Fibroblast of villous mesenchyme (primary cell): Measurements from ENCODE around the gene DUSP8. TPM values are rescaled to one million over a fixed set of nuclear protein-coding genes. Genes with fewer than 3 reads are reported as not detected.
A peak's percentile ranks its signal among the peaks of the same experiment; 100 is the strongest.

Experiments used
- DNase-seq: peaks from one replicate; pipeline ENCODE4 v3.0.0-alpha.2; 2010; ENCODE audit warnings: low read depth
- H3K4me3 ChIP-seq: 2 replicates; pipeline ENCODE4 v1.5.1; 2011; ENCODE audit warnings: low read depth, mild to moderate bottlenecking, low read length
- total RNA-seq: library from RNA; depleted of rRNA; stranded (reverse); fragments of >200 nt; gene quantifications from 2 replicates; pipeline ENCODE4 v1.2.3, GENCODE V29; 2012
- TF ChIP-seq, protein P1 (sequence below): IDR thresholded peaks from 2 replicates; pipeline ENCODE4 v1.5.1; 2012; ENCODE audit warnings: low read depth, mild to moderate bottlenecking, low read length; ENCODE audit not compliant: insufficient read depth

The DUSP8 gene
- total RNA-seq, 1 donor = 0.86 TPM

DNA sequence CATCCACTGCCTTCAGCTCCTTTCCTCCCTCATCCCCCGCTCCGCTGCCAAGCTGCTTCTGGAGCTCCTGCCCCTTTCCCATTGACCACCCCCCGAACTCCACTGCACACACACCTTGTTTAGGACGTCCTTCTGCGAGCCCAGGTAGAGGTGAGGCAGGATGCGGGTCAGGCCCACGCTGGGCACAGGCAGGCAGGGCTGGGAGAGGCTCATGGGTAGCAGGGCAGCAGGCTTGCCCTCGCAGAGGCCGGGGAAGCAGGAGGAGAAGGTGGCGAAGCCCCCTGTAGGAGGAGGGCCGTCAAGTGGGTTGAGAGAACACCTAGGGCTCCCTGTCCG, 13.3 kb downstream of the DUSP8 start:
- DNase-seq = no peak
- H3K4me3 ChIP-seq = no peak overlapping the region
- TF ChIP-seq, protein P1, sequence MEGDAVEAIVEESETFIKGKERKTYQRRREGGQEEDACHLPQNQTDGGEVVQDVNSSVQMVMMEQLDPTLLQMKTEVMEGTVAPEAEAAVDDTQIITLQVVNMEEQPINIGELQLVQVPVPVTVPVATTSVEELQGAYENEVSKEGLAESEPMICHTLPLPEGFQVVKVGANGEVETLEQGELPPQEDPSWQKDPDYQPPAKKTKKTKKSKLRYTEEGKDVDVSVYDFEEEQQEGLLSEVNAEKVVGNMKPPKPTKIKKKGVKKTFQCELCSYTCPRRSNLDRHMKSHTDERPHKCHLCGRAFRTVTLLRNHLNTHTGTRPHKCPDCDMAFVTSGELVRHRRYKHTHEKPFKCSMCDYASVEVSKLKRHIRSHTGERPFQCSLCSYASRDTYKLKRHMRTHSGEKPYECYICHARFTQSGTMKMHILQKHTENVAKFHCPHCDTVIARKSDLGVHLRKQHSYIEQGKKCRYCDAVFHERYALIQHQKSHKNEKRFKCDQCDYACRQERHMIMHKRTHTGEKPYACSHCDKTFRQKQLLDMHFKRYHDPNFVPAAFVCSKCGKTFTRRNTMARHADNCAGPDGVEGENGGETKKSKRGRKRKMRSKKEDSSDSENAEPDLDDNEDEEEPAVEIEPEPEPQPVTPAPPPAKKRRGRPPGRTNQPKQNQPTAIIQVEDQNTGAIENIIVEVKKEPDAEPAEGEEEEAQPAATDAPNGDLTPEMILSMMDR = no peak

GRCh38 chr11:1557904-1558774, 13.9 kb downstream of the DUSP8 start:
- DNase-seq = peak; percentile 81
- H3K4me3 ChIP-seq = no peak overlapping the region
- TF ChIP-seq, protein P1 = no peak

DNA sequence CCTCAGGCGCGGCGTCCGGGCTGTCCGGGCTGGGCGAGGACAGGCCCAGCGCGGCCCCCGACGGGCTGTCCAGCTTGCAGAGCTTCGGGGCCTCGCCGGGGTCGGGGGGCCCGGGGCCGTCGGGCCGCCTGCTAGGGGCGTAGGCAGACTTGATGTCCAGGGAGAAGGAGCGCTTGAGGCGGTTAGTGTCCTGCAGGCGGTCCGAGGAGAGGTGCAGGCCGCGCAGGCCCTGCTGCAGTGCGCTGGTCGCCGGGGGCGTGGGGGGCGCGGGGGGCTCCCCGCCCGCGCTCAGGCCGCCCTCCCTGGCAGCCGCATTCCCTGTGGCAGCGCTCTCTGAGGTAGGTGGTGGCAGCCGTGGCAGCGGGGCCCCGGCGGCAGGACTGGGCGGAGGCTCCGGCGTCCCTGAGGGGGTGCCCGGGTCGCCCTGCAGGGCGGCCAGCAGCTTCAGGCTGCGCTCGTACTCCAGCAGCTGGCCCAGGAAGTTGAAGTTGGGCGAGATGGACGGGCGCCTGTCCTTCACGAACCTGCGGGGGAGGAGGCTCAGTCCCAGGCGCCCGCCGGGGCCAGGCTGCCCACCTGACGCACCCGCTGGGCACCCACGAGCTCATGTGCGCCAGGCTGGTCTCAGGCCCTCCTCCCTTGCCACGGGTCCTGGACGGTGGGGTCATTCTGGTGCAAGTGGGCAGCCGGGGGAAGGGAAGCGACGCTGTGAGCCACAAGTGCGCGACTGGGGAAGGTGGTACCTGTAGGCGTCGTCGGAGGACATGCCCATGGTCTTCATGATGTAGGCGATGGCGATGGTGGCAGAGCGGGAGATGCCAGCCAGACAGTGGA, 14.8 kb downstream of the DUSP8 start:
- TF ChIP-seq, protein P1 = no peak
- H3K4me3 ChIP-seq = no peak overlapping the region
- no peak for DNase-seq

DNA sequence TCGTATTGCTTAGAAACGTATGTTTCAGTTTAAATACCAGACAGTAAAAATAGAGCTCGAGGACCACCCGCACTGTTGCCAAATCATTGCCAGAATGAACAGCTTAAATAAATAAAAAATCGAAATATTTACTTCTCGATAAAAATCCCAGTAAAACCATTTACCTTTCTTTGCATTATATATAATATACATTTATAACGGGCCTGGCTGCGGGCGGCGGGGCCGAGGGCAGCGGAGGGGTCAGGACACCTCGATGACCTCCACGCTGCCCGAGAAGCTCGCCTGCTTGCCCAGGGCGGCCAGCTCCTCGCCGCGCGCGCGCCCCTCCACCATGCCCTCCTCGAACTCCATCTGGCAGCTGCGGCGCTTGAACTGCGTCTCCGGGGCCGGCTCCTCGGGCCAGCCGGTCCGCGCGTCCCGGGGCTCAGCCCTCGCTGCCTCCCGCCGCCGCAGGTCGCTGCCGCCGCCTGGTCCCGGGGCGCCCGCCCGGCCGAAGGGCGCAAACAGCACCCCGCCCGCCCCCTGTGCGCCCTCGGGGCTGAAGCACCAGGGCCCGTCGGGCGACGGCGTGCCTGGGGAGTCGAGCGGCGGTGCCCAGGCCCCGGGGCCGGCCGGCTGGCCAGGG, 15.7 kb downstream of the DUSP8 start:
- no peak overlapping the region for H3K4me3 ChIP-seq
- TF ChIP-seq, protein P1 = no peak
- no peak for DNase-seq

GRCh38 chr11:1555713-1556153, 16.3 kb downstream of the DUSP8 start:
- no peak overlapping the region for H3K4me3 ChIP-seq
- TF ChIP-seq, protein P1 = no peak
- no peak for DNase-seq

DNA sequence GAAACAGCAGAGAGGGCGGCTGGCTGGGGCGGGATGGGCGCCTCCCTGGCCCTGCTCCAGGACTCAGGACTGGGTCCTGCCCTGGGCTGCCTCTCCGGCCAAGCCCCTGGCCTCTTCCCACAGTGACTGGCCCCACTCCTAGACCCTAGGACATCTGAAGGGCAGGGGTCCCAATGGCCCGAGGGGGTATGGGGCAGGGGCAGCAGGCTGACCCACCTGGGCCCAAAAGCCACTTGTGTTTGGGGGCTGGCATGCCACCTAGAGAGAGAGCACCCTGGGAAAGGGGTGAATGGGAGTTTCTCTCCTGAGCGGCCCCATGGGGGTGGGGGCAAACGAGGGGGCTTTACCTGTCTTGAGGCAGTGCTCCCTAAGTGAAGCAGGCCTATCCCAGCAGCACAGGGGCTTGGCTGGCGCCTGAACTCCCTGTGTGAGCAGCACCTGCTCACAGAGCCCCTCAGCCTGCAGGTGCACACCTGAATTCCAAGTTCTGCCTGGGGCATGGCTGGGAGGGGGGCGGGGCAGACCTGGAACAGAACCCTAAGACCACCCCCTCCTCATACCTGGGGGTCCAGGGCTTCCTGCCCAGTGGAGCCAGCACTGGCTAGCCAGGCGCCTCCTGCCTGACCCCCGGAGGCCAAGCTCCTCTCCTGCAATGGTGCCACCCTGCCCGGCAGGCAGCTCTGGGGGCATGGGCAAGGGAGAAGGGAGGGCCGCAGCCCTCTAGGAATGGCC, 16.9 kb downstream of the DUSP8 start:
- H3K4me3 ChIP-seq = no peak overlapping the region
- TF ChIP-seq, protein P1 = no peak
- DNase-seq = no peak
